ENCODE measurements around the gene RCAN1. TPM values are rescaled to one million over a fixed set of nuclear protein-coding genes. Genes with fewer than 3 reads are reported as not detected.
A peak's percentile ranks its signal among the peaks of the same experiment; 100 is the strongest.

RCAN1 gene
- total RNA-seq, 1 donor from 2014 or later: 22.9 TPM

- Histone ChIP-seq H3K4me1 (peaks cover 5% of the 10 kb centered on the region), H3K27me3 (ENCODE audit: low read depth) (no peaks in the 10 kb centered on the region), H3K36me3 (no peaks in the 10 kb centered on the region), H3K4me3 (no peak overlapping the region), H3K9me3 (no peaks in the 10 kb centered on the region), H3K27ac (no peak overlapping the region)
- TF ChIP-seq CTCF (IDR thresholded peaks at IDR 0.05): peak; percentile 39
- no peak for DNase-seq
- intact Hi-C loops (cut with DNase I): no loop called here
- ATAC-seq: peak; percentile 84 to 85
Measured at GRCh38 chr21:34582506-34583150, 32.3 kb downstream of the RCAN1 start.

- no peaks in the 10 kb centered on the region for H3K9me3 ChIP-seq
- no peaks in the 10 kb centered on the region for H3K36me3 ChIP-seq
- no peaks in the 10 kb centered on the region for H3K27me3 ChIP-seq (ENCODE audit: low read depth)
- no peak overlapping the region for H3K4me3 ChIP-seq
- DNase-seq (no peak), ATAC-seq (no peak)
- peak overlapping the region; percentile 36 for H3K27ac ChIP-seq
- intact Hi-C loops (cut with DNase I): no loop called here
- no peak for TF ChIP-seq CTCF (IDR thresholded peaks at IDR 0.05)
- H3K4me1 ChIP-seq: peaks cover 18% of the 10 kb centered on the region
Measured at GRCh38 chr21:34580181-34580700, 34.7 kb downstream of the RCAN1 start.

DNA sequence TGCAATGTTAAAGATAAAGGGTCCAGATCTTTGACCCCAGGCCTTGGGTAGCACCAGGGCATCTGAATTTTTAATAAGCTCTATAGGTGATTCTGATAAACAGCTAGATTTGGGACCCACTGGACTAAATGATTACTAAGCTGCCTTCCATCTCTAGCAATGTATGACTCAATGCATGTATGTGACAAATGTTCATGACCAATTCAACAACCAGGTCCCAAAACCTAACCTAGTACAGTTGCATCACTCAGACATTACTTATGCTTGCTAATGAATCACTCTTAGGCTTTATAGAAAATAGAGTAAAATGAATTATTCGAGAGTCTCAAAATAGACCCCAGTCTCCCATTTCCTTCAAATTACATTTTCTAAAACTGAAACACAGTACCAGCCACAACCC is 35.5 kb downstream of the RCAN1 start:
- Histone ChIP-seq H3K4me3 (no peak overlapping the region), H3K36me3 (no peaks in the 10 kb centered on the region), H3K4me1 (peaks cover 18% of the 10 kb centered on the region), H3K9me3 (no peaks in the 10 kb centered on the region), H3K27me3 (ENCODE audit: low read depth) (no peaks in the 10 kb centered on the region), H3K27ac (peak overlapping the region; percentile 36)
- ATAC-seq: no peak
- DNase-seq: no peak
- intact Hi-C loops (cut with DNase I): no loop called here
- TF ChIP-seq CTCF (IDR thresholded peaks at IDR 0.05): no peak

GRCh38 chr21:34576041-34576511 is 38.8 kb downstream of the RCAN1 start:
- H3K4me1 ChIP-seq: peaks cover 13% of the 10 kb centered on the region
- peak in 1 of 2 donors; percentile 9 for ATAC-seq
- DNase-seq: no peak
- TF ChIP-seq CTCF (IDR thresholded peaks at IDR 0.05): no peak
- H3K4me3 ChIP-seq: no peak overlapping the region
- no peaks in the 10 kb centered on the region for H3K27me3 ChIP-seq (ENCODE audit: low read depth)
- H3K36me3 ChIP-seq: no peaks in the 10 kb centered on the region
- H3K9me3 ChIP-seq: no peaks in the 10 kb centered on the region
- H3K27ac ChIP-seq: no peak overlapping the region
- intact Hi-C loops (cut with DNase I): no loop called here

GRCh38 chr21:34574601-34575529 is 40.0 kb downstream of the RCAN1 start:
- no peaks in the 10 kb centered on the region for H3K9me3 ChIP-seq
- H3K27me3 ChIP-seq (ENCODE audit: low read depth): no peaks in the 10 kb centered on the region
- no peaks in the 10 kb centered on the region for H3K36me3 ChIP-seq
- ATAC-seq (no peak), DNase-seq (no peak)
- TF ChIP-seq CTCF (IDR thresholded peaks at IDR 0.05): no peak
- H3K4me3 ChIP-seq: no peak overlapping the region
- no peak overlapping the region for H3K27ac ChIP-seq
- peaks cover 13% of the 10 kb centered on the region for H3K4me1 ChIP-seq
- intact Hi-C loops (cut with DNase I): no loop called here
